Osteocyte (in vitro differentiated cells): ENCODE data around the gene DKC1. TPM values are rescaled to one million over a fixed set of nuclear protein-coding genes. Genes with fewer than 3 reads are reported as not detected.

Source experiments
- DNase-seq: peaks from one replicate; pipeline ENCODE4 v3.0.0; 2021; ENCODE audit warnings: mixed read lengths; ENCODE audit not compliant: unreplicated experiment; ENCODE audit errors: extremely low spot score
- H3K27ac Mint-ChIP-seq: one replicate; pipeline ENCODE4 v1.8.0; 2021; ENCODE audit warnings: mild to moderate bottlenecking, mixed read lengths; ENCODE audit not compliant: unreplicated experiment
- H3K27me3 Mint-ChIP-seq: one replicate; pipeline ENCODE4 v1.8.0; 2021; ENCODE audit warnings: mixed read lengths; ENCODE audit not compliant: unreplicated experiment
- H3K36me3 Mint-ChIP-seq: one replicate; pipeline ENCODE4 v1.8.0; 2021; ENCODE audit warnings: mixed read lengths; ENCODE audit not compliant: unreplicated experiment
- H3K4me1 Mint-ChIP-seq: one replicate; pipeline ENCODE4 v1.8.0; 2021; ENCODE audit warnings: mixed read lengths; ENCODE audit not compliant: unreplicated experiment
- H3K4me3 Mint-ChIP-seq: one replicate; pipeline ENCODE4 v1.8.0; 2021; ENCODE audit warnings: mild to moderate bottlenecking, moderate library complexity, mixed read lengths; ENCODE audit not compliant: unreplicated experiment
- H3K9me3 Mint-ChIP-seq: one replicate; pipeline ENCODE4 v1.8.0; 2021; ENCODE audit warnings: mixed read lengths; ENCODE audit not compliant: unreplicated experiment
- total RNA-seq: library from RNA; stranded (reverse); gene quantifications from 2 replicates; pipeline ENCODE4 v1.2.1, GENCODE V29; 2021
- TF ChIP-seq, protein P1 (sequence below): fragments of 200-600 bp; sonication (generic); IDR thresholded peaks from 2 replicates; pipeline ENCODE4 v1.5.0; 2021; ENCODE audit warnings: antibody characterized with exemption, mild to moderate bottlenecking, moderate library complexity

DKC1 gene
- total RNA-seq, 1 donor from 2014 or later = 37.5 TPM

DNA sequence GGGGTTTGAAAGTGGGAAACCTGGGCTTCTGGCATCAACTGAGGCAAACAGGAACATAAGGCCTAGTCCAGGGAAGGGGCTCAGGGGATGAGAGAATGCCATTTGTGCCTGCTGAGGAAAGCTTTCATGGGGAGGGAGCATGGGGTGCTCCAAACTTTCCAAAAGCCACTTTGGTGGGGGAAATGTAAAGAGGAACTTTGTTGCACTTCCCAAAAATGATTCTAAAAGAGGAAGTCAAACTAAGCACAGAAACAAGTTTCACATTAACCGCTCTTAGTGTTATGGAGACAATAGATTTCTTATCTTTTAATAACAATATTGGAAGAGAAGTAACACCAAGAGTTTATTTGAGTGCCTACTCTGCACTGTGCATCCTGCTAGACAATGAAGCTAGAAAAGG, 44.0 kb upstream of the DKC1 start:
- H3K4me1 Mint-ChIP-seq = no peaks in the 10 kb centered on the region
- no peaks in the 10 kb centered on the region for H3K36me3 Mint-ChIP-seq
- peaks cover 13% of the 10 kb centered on the region for H3K9me3 Mint-ChIP-seq
- no peak overlapping the region for H3K4me3 Mint-ChIP-seq
- H3K27ac Mint-ChIP-seq = no peak overlapping the region
- TF ChIP-seq, protein P1, sequence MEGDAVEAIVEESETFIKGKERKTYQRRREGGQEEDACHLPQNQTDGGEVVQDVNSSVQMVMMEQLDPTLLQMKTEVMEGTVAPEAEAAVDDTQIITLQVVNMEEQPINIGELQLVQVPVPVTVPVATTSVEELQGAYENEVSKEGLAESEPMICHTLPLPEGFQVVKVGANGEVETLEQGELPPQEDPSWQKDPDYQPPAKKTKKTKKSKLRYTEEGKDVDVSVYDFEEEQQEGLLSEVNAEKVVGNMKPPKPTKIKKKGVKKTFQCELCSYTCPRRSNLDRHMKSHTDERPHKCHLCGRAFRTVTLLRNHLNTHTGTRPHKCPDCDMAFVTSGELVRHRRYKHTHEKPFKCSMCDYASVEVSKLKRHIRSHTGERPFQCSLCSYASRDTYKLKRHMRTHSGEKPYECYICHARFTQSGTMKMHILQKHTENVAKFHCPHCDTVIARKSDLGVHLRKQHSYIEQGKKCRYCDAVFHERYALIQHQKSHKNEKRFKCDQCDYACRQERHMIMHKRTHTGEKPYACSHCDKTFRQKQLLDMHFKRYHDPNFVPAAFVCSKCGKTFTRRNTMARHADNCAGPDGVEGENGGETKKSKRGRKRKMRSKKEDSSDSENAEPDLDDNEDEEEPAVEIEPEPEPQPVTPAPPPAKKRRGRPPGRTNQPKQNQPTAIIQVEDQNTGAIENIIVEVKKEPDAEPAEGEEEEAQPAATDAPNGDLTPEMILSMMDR = no peak
- H3K27me3 Mint-ChIP-seq = no peaks in the 10 kb centered on the region
- no peak for DNase-seq

DNA sequence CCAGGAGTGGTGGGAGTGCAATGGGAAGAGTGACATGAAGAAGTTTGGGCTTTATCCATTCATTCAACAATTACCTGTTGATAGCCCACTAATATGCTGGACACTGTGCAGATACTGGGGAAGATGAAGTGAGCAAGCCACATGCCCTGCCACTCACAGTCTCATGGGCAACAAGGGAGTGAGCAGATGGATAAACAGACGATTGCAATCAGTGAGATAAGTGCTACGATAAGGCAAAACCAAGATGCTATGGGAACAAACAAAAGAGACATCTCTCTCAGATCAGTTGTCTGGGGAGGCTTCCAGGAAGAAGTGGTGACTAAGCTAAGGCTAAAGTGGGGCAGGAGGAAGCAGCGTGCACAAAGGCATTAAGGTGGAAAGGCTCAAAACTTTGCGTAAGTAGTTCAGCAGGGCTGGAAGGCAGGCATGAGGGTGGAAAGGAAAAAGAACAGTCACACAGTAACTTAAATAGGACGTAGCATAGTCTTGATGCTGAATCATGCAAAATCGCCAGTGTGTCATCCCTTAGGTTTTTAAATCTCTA, 43.5 kb upstream of the DKC1 start:
- no peak for DNase-seq
- H3K9me3 Mint-ChIP-seq = peaks cover 13% of the 10 kb centered on the region

DNA sequence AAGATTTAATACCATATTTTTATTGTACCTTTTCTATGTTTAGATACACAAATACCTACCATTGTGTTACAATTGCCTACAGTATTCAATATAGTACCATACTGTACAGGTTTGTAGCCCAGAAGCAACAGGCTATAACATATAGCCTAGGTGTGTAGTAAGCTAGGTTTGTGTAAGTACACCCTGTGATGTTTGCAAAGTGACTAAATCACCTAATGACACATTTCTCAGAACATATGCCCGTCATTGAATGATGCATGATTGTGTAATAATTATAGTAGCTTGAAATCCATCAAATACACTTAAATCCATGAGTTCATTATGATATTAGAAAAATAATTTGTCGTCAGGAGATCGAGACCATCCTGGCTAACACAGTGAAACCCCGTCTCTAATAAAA, 42.6 kb upstream of the DKC1 start:
- H3K36me3 Mint-ChIP-seq = no peaks in the 10 kb centered on the region
- H3K27me3 Mint-ChIP-seq = no peaks in the 10 kb centered on the region
- H3K9me3 Mint-ChIP-seq = peaks cover 13% of the 10 kb centered on the region
- H3K27ac Mint-ChIP-seq = no peak overlapping the region
- no peaks in the 10 kb centered on the region for H3K4me1 Mint-ChIP-seq
- no peak overlapping the region for H3K4me3 Mint-ChIP-seq
- no peak for DNase-seq
- TF ChIP-seq, protein P1 = no peak

More for the DNA sequence above, 43.5 kb upstream of the DKC1 start:
- Mint-ChIP-seq H3K27me3 (no peaks in the 10 kb centered on the region), H3K4me1 (no peaks in the 10 kb centered on the region), H3K4me3 (no peak overlapping the region), H3K27ac (no peak overlapping the region), H3K36me3 (no peaks in the 10 kb centered on the region)
- TF ChIP-seq, protein P1 = no peak

DNA sequence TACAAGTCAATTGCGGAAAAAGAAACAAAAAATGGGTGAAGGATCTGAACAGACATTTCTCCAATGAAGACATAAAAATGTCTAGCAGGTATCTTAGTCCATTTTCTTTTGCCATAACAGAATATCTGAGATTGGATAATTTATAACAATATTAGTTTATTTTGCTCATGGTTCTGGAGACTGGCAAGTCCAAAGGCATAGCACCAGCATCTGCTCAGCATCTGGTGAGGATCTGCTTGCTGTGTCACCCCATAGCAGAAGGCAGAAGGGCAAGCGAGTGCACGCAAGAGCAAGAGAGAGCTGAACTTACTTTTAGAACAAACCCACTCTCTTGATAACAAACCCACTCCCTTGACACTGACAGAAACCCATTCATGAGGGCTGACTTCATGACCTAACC, 41.5 kb upstream of the DKC1 start:
- no peak for DNase-seq
- H3K27ac Mint-ChIP-seq = no peak overlapping the region
- H3K4me1 Mint-ChIP-seq = no peaks in the 10 kb centered on the region
- H3K27me3 Mint-ChIP-seq = no peaks in the 10 kb centered on the region
- TF ChIP-seq, protein P1 = no peak
- peaks cover 13% of the 10 kb centered on the region for H3K9me3 Mint-ChIP-seq
- no peaks in the 10 kb centered on the region for H3K36me3 Mint-ChIP-seq
- no peak overlapping the region for H3K4me3 Mint-ChIP-seq

DNA sequence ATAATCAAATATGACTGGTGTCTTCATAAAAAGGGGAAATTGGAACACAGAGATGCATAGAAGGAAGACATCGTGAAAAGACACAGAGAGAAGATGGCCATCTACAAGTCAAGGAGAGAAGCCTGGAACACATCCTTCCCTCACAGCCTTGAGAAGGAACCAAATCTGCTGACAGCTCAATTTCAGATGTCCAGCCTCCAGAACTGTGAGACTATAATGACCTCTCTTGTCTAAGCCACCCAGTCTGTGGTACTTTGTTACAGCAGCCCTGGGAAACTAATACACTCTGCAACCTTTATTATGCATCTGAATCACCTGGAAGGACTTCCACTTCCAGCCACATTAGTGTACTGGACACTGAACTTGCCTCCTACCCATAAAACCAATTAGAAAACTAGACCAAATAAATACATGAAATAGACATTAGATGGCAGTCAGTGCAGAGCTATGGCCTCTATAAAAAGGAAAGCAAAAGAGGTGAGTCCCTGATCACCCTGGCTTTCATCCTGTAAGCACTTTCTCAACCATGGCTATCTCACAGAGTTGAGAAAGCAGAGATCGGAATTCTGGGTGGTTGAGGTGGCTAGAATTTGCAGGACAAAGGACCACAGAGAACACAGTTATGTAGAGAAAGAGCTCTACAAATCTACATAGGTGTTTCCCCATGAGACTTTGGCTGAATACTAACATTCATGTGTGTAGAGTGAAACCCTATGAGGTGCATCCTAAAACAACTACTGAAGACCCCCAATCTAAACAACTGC, 37.5 kb upstream of the DKC1 start:
- Mint-ChIP-seq H3K36me3 (no peaks in the 10 kb centered on the region), H3K9me3 (peaks cover 28% of the 10 kb centered on the region), H3K27ac (no peak overlapping the region), H3K27me3 (no peaks in the 10 kb centered on the region), H3K4me3 (no peak overlapping the region), H3K4me1 (peaks cover 20% of the 10 kb centered on the region)
- TF ChIP-seq, protein P1 = no peak
- DNase-seq = no peak
